ENCODE data around the gene LRIG3. TPM values are rescaled to one million over a fixed set of nuclear protein-coding genes. Genes with fewer than 3 reads are reported as not detected.

Gene LRIG3
- total RNA-seq, 2 donors from 2014 or later: 68.6 to 71.6 TPM

GRCh38 chr12:58877243-58877743 is 43.0 kb downstream of the LRIG3 start:
- WGBS, 2 donors: 26 to 38% methylated on average over 15 of the region's 15 CpGs
- Histone ChIP-seq H3K4me1 (peaks cover 17% of the 10 kb centered on the region), H3K27me3 (no peaks in the 10 kb centered on the region), H3K4me3 (no peak overlapping the region), H3K36me3 (replicated peaks in 1 of 2; ENCODE audit: insufficient read depth in 1 of 2, low read depth in 2 of 2) (peaks cover 7 to 33% of the 10 kb centered on the region in 2 donors), H3K9me3 (no peaks in the 10 kb centered on the region), H3K27ac (peak overlapping the region; percentile 18 to 63 (median 52))
- DNase-seq: peak; percentile 76 to 89 (median 86)
- intact Hi-C loops (cut with DNase I): no loop called here
- TF ChIP-seq POLR2A (IDR thresholded peaks at IDR 0.05): no peak
- TF ChIP-seq, protein P1, sequence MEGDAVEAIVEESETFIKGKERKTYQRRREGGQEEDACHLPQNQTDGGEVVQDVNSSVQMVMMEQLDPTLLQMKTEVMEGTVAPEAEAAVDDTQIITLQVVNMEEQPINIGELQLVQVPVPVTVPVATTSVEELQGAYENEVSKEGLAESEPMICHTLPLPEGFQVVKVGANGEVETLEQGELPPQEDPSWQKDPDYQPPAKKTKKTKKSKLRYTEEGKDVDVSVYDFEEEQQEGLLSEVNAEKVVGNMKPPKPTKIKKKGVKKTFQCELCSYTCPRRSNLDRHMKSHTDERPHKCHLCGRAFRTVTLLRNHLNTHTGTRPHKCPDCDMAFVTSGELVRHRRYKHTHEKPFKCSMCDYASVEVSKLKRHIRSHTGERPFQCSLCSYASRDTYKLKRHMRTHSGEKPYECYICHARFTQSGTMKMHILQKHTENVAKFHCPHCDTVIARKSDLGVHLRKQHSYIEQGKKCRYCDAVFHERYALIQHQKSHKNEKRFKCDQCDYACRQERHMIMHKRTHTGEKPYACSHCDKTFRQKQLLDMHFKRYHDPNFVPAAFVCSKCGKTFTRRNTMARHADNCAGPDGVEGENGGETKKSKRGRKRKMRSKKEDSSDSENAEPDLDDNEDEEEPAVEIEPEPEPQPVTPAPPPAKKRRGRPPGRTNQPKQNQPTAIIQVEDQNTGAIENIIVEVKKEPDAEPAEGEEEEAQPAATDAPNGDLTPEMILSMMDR (IDR thresholded peaks at IDR 0.05): no peak
- peak; percentile 96 for ATAC-seq

DNA sequence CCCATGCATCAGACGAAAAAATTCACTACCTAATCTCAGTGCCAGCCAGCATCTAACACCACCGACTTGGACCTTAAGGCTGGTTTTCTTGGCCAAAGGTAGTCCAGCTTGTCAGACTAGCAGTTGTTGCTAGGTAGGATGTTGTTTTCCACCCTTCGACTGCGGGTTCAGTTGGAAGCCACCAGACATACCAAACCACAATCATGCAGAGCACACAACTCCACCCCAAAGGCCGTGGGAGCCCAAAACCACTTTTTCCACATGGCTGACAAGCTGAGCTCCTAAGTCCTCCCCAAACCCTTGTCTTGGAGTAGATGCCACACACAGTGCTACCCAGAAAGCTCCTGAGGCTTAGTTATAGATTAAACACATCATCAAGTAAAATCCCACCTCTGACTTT is 46.8 kb downstream of the LRIG3 start:
- ATAC-seq (no peak), DNase-seq (no peak)
- Histone ChIP-seq H3K4me3 (no peak overlapping the region), H3K9me3 (no peaks in the 10 kb centered on the region), H3K27ac (no peak overlapping the region), H3K4me1 (peaks cover 17% of the 10 kb centered on the region), H3K27me3 (no peaks in the 10 kb centered on the region), H3K36me3 (replicated peaks in 1 of 2; ENCODE audit: insufficient read depth in 1 of 2, low read depth in 2 of 2) (peaks cover 3 to 19% of the 10 kb centered on the region in 2 donors)
- TF ChIP-seq, protein P1 (IDR thresholded peaks at IDR 0.05): no peak
- TF ChIP-seq POLR2A (IDR thresholded peaks at IDR 0.05): no peak
- 84 to 95% methylated on average over 5 of the region's 5 CpGs for WGBS, 2 donors
- intact Hi-C loops (cut with DNase I): no loop called here

DNA sequence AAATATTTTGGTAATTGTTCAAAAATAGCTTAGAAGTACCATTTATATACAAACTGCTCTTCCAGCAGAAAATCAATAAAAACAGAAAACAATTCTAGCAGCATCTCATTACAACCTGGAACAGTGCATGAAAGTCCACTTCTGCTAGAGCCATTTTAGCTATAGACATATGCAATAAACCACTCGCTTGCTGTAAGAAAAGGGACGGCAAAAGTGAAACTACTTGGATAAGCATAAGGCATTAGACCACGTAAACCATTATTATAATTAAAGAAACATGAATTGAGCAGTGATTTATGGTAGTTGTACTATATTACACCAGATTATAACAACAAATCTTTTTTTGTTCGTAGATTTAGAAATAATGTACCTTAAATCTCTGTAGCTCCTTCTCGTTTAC is 48.7 kb downstream of the LRIG3 start:
- TF ChIP-seq POLR2A (IDR thresholded peaks at IDR 0.05): no peak
- TF ChIP-seq, protein P1 (IDR thresholded peaks at IDR 0.05): no peak
- no peaks in the 10 kb centered on the region for H3K9me3 ChIP-seq
- intact Hi-C loops (cut with DNase I): no loop called here
- H3K27ac ChIP-seq: no peak overlapping the region
- no peak for ATAC-seq
- H3K4me3 ChIP-seq: no peak overlapping the region
- WGBS, 2 donors: 79 to 89% methylated on average over 5 of the region's 5 CpGs
- no peak for DNase-seq
- peaks cover 3% of the 10 kb centered on the region for H3K4me1 ChIP-seq
- peaks cover 0 to 18% of the 10 kb centered on the region in 2 donors for H3K36me3 ChIP-seq (replicated peaks in 1 of 2; ENCODE audit: insufficient read depth in 1 of 2, low read depth in 2 of 2)
- no peaks in the 10 kb centered on the region for H3K27me3 ChIP-seq

GRCh38 chr12:58870595-58870994 is 49.7 kb downstream of the LRIG3 start:
- Histone ChIP-seq H3K9me3 (no peaks in the 10 kb centered on the region), H3K27ac (no peak overlapping the region), H3K36me3 (replicated peaks in 1 of 2; ENCODE audit: insufficient read depth in 1 of 2, low read depth in 2 of 2) (peaks cover 0 to 18% of the 10 kb centered on the region in 2 donors), H3K4me1 (no peaks in the 10 kb centered on the region), H3K4me3 (no peak overlapping the region), H3K27me3 (no peaks in the 10 kb centered on the region)
- intact Hi-C loops (cut with DNase I): no loop called here
- WGBS, 2 donors: 67 to 72% methylated on average over 4 of the region's 4 CpGs
- no peak for DNase-seq
- ATAC-seq: no peak
- TF ChIP-seq POLR2A (IDR thresholded peaks at IDR 0.05): no peak
- TF ChIP-seq, protein P1 (IDR thresholded peaks at IDR 0.05): no peak

- intact Hi-C loops (cut with DNase I): no loop called here
- DNase-seq (no peak), ATAC-seq (no peak)
- TF ChIP-seq, protein P1 (IDR thresholded peaks at IDR 0.05): no peak
- no peak for TF ChIP-seq POLR2A (IDR thresholded peaks at IDR 0.05)
- H3K27me3 ChIP-seq: no peaks in the 10 kb centered on the region
- no peak overlapping the region for H3K4me3 ChIP-seq
- no peaks in the 10 kb centered on the region for H3K9me3 ChIP-seq
- 84 to 97% methylated on average over 4 of the region's 4 CpGs for WGBS, 2 donors
- peaks cover 0 to 2% of the 10 kb centered on the region in 2 donors for H3K36me3 ChIP-seq (replicated peaks in 1 of 2; ENCODE audit: insufficient read depth in 1 of 2, low read depth in 2 of 2)
- H3K27ac ChIP-seq: no peak overlapping the region
- peaks cover 33% of the 10 kb centered on the region for H3K4me1 ChIP-seq
Observed at GRCh38 chr12:58860788-58861240, 59.5 kb downstream of the LRIG3 start.
